Endometrial microvascular endothelial cells (primary cell): Measurements from ENCODE around the gene CLDN4. TPM values are rescaled to one million over a fixed set of nuclear protein-coding genes. Genes with fewer than 3 reads are reported as not detected.
"Not testable (repeated sequence)": the region's sequence is repeated elsewhere in the genome, so short reads cannot be mapped to it uniquely, and the experiment has no call there.

Experiments
- in situ Hi-C: cut with HindIII; loops from 2 replicates; pipeline ENCODE4 v1.10.0; 2017; ENCODE audit warnings: low sequenced_read_pairs, low pct_unique_long_range_greater_than_20kb; ENCODE audit errors: inconsistent ontology term
- total RNA-seq: library from RNA; depleted of rRNA; stranded (reverse); fragments of >200 nt; gene quantifications from one replicate; pipeline ENCODE4 v1.2.3, GENCODE V29; 2015; ENCODE audit errors: inconsistent ontology term

CLDN4 gene
- total RNA-seq, 1 donor from 2014 or later = 0.84 TPM

- in situ Hi-C loops = no loop called here
Observed at GRCh38 chr7:73822319-73823173, 8.2 kb upstream of the CLDN4 start.

DNA sequence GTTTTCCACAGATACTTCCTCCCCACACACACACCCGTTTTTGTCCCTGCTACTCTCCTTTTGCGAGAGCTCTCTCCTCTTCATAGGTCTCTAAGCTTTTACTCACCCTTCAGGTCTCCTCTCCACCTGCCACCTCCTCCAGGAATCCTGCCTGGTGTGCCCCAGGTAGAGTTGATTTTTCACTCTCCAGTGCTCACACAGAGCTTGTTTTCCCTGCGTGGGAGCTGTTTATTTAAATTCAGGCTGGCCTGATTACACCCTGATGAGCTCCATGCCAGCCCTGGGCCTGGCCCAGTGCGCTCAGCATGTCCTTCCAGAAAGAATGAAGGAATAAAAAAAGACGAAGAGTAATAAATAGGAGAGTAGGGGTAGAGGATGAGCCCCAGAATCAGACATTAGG is 7.5 kb upstream of the CLDN4 start:
- in situ Hi-C loops = no loop called here

GRCh38 chr7:73823873-73824592 is 6.8 kb upstream of the CLDN4 start:
- in situ Hi-C loops = no loop called here

GRCh38 chr7:73824986-73825385 is 5.8 kb upstream of the CLDN4 start:
- in situ Hi-C loops = no loop called here

DNA sequence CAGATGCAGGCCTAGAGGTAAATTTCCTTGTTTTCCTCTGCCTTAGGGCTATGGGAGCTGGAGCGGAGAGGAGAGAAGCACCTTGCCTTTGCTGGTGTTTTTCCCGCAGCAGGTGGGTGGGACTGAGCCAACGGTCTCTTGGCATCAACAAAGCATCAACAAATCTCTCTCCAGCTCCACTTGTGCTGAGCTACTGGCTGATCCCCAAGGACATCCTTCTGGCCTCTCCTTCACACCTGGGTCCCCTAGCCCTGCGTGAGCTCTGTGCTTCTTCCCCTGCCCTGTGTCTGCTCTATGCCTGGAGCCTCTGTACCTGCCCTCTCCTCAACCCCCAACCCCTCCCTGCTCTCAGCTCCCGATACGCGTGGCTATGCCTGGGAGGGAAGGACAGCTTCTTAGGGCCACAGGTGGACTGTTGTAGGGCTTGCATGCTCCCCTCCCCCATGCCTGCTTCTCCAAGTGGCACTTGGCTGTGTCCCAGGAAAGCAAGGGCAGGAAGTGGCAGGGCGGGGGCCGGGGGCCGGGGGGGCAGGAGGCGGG is 3.2 kb upstream of the CLDN4 start:
- in situ Hi-C loops = no loop called here

DNA sequence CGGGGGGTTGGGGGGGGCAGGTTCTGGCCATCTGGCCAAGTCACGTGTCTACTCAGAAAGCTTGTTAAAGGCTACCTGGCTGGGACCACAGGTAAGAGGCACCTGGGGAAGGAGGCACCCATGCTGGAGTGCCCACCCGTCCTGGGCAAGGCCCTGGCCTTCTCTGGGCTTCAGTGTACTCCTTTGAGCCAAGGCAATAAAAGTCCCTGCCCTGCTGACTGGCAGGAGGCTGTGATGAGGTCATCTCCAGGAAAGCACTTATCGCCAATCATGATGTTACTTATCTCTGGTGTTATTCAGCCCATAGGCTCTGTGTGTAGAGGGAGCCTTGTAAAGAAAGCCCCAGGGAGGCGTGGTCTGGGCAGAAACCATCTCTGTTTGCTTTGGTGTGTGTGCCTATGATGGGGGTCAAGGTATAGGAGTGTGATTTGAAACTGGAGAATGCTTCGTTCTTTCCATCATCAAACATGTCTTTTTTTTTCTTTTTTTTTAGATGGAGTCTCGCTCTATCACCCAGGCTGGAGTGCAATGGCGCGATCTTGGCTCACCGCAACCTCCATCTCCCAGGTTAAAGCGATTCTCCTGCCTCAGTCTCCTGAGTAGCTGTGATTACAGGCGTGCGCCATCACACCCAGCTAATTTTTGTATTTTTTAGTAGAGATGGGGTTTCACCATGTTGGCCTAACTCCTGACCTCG is 2.5 kb upstream of the CLDN4 start:
- in situ Hi-C loops = no loop called here

GRCh38 chr7:73828972-73829371 is 1.8 kb upstream of the CLDN4 start:
- in situ Hi-C loops = no loop called here

DNA sequence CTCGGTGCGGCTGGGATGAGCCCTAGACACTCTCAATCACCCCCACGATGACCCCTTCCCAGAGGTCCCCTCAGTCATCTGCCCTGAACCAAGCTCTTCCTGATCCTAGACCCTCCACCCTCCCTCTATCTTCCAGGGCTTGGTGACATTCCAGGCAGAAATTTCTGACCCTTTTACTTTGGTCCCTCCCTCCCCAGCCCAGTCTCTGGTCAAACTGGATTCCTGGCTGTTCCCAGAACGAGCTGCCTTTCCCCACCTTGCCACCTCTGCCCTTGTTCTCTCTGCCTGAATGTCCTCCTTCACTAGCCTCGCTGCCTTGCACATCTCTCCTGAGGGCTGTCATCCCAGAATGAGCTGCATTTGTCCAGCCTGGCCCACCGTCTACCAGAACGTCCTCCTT is 1.3 kb upstream of the CLDN4 start:
- in situ Hi-C loops = no loop called here

GRCh38 chr7:73829921-73830680 is 695 bp upstream of the CLDN4 start:
- in situ Hi-C loops = no loop called here

DNA sequence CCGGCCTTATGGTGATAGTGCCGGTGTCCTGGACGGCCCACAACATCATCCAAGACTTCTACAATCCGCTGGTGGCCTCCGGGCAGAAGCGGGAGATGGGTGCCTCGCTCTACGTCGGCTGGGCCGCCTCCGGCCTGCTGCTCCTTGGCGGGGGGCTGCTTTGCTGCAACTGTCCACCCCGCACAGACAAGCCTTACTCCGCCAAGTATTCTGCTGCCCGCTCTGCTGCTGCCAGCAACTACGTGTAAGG is 713 bp downstream of the CLDN4 start:
- in situ Hi-C loops = no loop called here

DNA sequence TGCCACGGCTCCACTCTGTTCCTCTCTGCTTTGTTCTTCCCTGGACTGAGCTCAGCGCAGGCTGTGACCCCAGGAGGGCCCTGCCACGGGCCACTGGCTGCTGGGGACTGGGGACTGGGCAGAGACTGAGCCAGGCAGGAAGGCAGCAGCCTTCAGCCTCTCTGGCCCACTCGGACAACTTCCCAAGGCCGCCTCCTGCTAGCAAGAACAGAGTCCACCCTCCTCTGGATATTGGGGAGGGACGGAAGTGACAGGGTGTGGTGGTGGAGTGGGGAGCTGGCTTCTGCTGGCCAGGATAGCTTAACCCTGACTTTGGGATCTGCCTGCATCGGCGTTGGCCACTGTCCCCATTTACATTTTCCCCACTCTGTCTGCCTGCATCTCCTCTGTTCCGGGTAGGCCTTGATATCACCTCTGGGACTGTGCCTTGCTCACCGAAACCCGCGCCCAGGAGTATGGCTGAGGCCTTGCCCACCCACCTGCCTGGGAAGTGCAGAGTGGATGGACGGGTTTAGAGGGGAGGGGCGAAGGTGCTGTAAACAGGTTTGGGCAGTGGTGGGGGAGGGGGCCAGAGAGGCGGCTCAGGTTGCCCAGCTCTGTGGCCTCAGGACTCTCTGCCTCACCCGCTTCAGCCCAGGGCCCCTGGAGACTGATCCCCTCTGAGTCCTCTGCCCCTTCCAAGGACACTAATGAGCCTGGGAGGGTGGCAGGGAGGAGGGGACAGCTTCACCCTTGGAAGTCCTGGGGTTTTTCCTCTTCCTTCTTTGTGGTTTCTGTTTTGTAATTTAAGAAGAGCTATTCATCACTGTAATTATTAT is 1.2 kb downstream of the CLDN4 start:
- in situ Hi-C loops = no loop called here

DNA sequence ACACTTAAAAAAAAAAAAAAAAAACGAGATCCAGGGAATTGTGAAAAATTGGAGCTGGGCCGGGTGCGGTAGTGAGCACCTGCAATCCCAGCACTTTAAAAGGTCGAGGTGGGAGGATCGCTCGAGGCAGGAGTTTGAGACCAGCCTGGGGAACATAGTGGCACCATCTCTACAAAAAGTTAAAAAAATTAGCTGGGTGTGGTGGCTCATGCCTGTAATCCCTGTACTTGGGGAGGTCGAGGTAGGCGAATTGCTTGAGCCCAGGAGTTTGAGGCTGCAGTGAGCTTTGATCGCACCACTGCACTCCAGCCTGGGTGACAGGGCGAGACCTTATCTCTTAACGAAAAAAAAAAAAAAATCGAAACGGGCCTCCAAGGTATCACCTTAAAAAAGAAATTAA is 2.0 kb downstream of the CLDN4 start:
- in situ Hi-C loops = no loop called here

DNA sequence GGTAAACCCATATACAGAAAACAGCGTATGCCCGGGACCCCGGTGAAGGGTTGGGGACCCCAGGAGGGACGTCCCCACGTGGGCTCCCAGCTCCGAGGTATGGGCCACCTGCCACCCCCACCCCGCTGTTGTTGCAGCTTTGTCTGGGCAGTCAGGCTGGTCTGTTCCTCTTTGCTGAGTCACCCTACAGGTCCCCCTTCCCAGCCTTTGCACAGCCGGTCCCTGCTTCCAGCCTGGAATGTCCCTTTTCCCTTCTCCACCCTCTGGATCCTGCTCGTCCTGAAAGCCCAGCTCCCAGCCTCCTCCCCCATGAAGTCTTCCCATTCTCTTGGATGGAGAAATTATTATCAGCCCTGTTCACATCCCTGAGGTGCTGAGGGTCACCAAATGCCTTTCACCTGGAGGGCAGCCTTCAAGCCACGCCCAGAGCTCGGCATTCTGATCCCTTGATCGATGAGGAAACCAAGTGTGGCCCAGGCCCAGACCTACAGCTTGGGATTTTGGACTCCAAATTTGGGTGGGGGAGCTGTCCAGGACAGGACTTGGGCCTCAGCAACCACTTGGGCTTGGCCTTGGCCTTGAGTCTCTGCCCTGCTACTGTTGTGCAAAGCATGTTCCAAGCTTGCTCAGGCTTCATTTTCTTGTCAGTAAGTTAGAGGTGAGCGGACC is 2.6 kb downstream of the CLDN4 start:
- in situ Hi-C loops = no loop called here

DNA sequence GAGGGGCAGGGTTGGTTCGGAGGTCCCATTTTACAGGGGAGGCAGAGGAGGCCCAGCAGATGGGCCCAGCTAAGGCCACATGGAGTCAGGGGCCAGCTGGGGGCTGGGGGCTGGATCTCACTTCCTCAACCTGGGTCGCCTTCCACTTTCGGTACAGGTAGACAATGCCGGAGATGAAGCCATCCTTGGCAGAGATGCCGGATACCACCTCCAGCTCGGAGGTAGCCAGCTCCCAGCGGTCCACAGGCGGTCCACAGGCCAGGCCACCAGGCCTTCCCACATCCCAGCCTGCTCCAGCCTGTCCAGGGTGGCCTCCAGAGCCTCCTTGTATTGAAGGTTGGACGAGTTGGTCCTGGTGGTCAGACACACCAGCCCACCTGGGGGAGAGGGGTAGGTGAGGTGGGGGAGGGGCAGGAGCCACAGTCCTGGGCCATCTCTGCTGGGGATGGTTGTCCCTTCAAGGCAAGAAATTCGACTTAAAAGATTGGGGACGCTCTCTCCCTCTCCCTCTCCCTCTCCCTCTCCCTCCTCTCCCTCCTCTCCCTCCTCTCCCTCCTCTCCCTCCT is 3.9 kb downstream of the CLDN4 start:
- in situ Hi-C loops = no loop called here

DNA sequence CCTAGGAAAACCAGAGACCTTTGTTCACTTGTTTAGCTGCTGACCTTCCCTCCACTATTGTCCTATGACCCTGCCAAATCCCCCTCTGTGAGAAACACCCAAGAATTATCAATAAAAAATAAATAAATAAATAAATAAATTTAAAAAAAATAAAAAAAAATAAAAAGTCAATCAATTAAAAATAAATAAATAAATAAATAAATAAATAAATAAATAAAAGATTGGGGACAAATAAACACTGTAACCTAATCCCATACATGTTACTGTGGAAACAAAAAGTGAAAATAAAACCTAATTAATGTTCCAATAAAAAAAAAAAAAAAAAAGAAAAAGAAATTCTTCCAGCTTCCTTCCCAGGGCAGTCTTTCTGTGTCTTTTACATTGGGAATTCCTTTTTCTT is 6.4 kb downstream of the CLDN4 start:
- in situ Hi-C loops = not testable (repeated sequence)

- in situ Hi-C loops = no loop called here
Observed at GRCh38 chr7:73838642-73839041, 7.8 kb downstream of the CLDN4 start.

- in situ Hi-C loops = no loop called here
Observed at GRCh38 chr7:73839290-73839689, 8.5 kb downstream of the CLDN4 start.
